ENCODE results near the gene HNRNPA2B1. TPM values are rescaled to one million over a fixed set of nuclear protein-coding genes. Genes with fewer than 3 reads are reported as not detected.

HNRNPA2B1 gene
- polyA plus RNA-seq, 1 of the 3 experiments (the other 2 are of a cell fraction) = 483 TPM

DNA sequence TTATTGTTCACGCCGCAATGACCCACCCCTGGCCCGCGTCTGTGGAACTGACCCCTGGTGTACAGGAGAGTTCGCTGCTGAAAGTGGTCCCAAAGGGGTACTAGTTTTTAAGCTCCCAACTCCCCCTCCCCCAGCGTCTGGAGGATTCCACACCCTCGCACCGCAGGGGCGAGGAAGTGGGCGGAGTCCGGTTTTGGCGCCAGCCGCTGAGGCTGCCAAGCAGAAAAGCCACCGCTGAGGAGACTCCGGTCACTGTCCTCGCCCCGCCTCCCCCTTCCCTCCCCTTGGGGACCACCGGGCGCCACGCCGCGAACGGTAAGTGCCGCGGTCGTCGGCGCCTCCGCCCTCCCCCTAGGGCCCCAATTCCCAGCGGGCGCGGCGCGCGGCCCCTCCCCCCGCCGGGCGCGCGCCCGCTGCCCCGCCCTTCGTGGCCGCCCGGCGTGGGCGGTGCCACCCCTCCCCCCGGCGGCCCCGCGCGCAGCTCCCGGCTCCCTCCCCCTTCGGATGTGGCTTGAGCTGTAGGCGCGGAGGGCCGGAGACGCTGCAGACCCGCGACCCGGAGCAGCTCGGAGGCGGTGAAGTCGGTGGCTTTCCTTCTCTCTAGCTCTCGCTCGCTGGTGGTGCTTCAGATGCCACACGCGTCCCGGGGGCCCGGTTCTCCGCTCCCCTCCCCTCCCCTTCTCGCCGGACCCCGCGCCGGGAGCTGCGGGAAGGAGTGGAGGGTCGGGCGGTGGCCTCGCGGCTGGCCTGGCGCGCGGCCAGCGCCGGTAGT is 887 bp upstream of the HNRNPA2B1 start, which contains the start of gene CBX3 (continued):
- TF ChIP-seq USF1 (IDR thresholded peaks at IDR 0.05; ENCODE audit: borderline replicate concordance, low read depth) (0 out of 2 replicates have a peak, but pooled peaks have one; percentile 2), FOXJ3 (CRISPR knock-in tag; IDR thresholded peaks at IDR 0.05) (0 out of 2 replicates have a peak, but pooled peaks have one; percentile 43), RCOR1 (IDR thresholded peaks at IDR 0.05; ENCODE audit: low read length) (no peak; the same call in 1 of the 2 replicates)

GRCh38 chr7:26200038-26200443 is 505 bp downstream of the HNRNPA2B1 start:
- peak overlapping the region; percentile 99 to 100 for H3K27ac ChIP-seq (ENCODE audit: low read depth in 2 of 2, low read length in 1 of 2)
- under 1% methylated on average over 17 of the region's 29 CpGs for WGBS (ENCODE audit: low lambda C conversion rate)
- peaks cover 62 to 64% of the 10 kb centered on the region in 2 experiments for H3K36me3 ChIP-seq (replicated peaks in 1 of 2; ENCODE audit: control insufficient read depth in 1 of 2, insufficient read depth in 2 of 2, low read length in 1 of 2)
- TF ChIP-seq SMC3 (IDR thresholded peaks at IDR 0.05; ENCODE audit: low read depth, low read length) (no peak), ELF1 (IDR thresholded peaks at IDR 0.05) (peak; percentile 37; the same call in 1 of the 2 replicates), TEAD4 (IDR thresholded peaks at IDR 0.05; ENCODE audit: borderline replicate concordance, insufficient read depth) (peak; percentile 64), ZBTB33 (IDR thresholded peaks at IDR 0.05; ENCODE audit: borderline replicate concordance, low read depth) (no peak), RCOR1 (IDR thresholded peaks at IDR 0.05; ENCODE audit: low read length) (no peak), GABPA (IDR thresholded peaks at IDR 0.05; ENCODE audit: low read depth) (peak; percentile 40; the same call in 1 of the 2 replicates), REST (IDR thresholded peaks at IDR 0.05; ENCODE audit: low read depth, low read length) (peak; percentile 38; the same call in 1 of the 2 replicates), SIN3A (IDR thresholded peaks at IDR 0.05; ENCODE audit: borderline replicate concordance, low read depth, low read length) (no peak), MXI1 (IDR thresholded peaks at IDR 0.05; ENCODE audit: low read depth, low read length) (0 out of 2 replicates have a peak, but pooled peaks have one; percentile 72), JUND (IDR thresholded peaks at IDR 0.05) (0 out of 2 replicates have a peak, but pooled peaks have one; percentile 9), GATA2 (CRISPR knock-in tag; IDR thresholded peaks at IDR 0.05) (no peak), FOXJ3 (CRISPR knock-in tag; IDR thresholded peaks at IDR 0.05) (no peak), RXRA (IDR thresholded peaks at IDR 0.05; ENCODE audit: borderline replicate concordance, low read depth) (no peak), TCF12 (IDR thresholded peaks at IDR 0.05) (no peak; the same call in 1 of the 2 replicates), YY1 (IDR thresholded peaks at IDR 0.05; ENCODE audit: low read depth) (peak; percentile 97), CHD2 (IDR thresholded peaks at IDR 0.05; ENCODE audit: low read length, partially characterized antibody) (peak; percentile 93), USF1 (IDR thresholded peaks at IDR 0.05; ENCODE audit: borderline replicate concordance, low read depth) (0 out of 2 replicates have a peak, but pooled peaks have one; percentile 19)
- TF ChIP-seq, protein P1, sequence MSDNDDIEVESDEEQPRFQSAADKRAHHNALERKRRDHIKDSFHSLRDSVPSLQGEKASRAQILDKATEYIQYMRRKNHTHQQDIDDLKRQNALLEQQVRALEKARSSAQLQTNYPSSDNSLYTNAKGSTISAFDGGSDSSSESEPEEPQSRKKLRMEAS (IDR thresholded peaks at IDR 0.05; ENCODE audit: low read depth) = peak; percentile 11; the same call in 1 of the 2 replicates
- ChIA-PET POLR2A (interaction anchor here (0.6 to 5.7 kb wide), 21 partner anchors 8 to 337 kb away, joined by 3 to 51 read pairs (median 5); partner anchors contain the start of gene NFE2L3), CTCF (interaction anchor here (0.8 to 11.3 kb wide), 10 partner anchors 9 to 468 kb away, joined by 3 to 260 read pairs (median 6); partner anchors contain the start of gene NFE2L3)
- peak overlapping the region; percentile 100 for H3K4me3 ChIP-seq (ENCODE audit: low read depth in 2 of 2, low read length in 1 of 2)
- peaks cover 49% of the 10 kb centered on the region for H3F3A ChIP-seq (replicated peaks; ENCODE audit: insufficient read depth)
- H3K79me2 ChIP-seq (ENCODE audit: insufficient read depth) = peaks cover 89% of the 10 kb centered on the region
- H3K4me1 ChIP-seq (ENCODE audit: control insufficient read depth in 1 of 2, insufficient read depth in 2 of 2, low read depth in 1 of 2, low read length in 1 of 2) = peaks cover 24 to 40% of the 10 kb centered on the region in 2 experiments
- no peaks in the 10 kb centered on the region for H3K27me3 ChIP-seq (ENCODE audit: insufficient read depth)
- H3K4me2 ChIP-seq = peak overlapping the region; percentile 83
- no peaks in the 10 kb centered on the region for H3K9me2 ChIP-seq
- peak overlapping the region; percentile 99 for H3K9ac ChIP-seq
- H2AFZ ChIP-seq (ENCODE audit: low read depth) = no peak overlapping the region
- H4K20me1 ChIP-seq (ENCODE audit: insufficient read depth) = peaks cover 78% of the 10 kb centered on the region
- peak; percentile 71 for DNase-seq
- no peaks in the 10 kb centered on the region for H3K9me3 ChIP-seq
